HUDEP-2 (cell line): Measurements from ENCODE around the gene WDR82.

Source experiments
- DNase-seq, 76 experiments: peaks; one replicate each; lab custom pipeline; 2025; ENCODE audit not compliant: unreplicated experiment in 76 of 76; lab: John Stamatoyannopoulos, UW

Gene WDR82, protein sequence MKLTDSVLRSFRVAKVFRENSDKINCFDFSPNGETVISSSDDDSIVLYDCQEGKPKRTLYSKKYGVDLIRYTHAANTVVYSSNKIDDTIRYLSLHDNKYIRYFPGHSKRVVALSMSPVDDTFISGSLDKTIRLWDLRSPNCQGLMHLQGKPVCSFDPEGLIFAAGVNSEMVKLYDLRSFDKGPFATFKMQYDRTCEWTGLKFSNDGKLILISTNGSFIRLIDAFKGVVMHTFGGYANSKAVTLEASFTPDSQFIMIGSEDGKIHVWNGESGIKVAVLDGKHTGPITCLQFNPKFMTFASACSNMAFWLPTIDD

DNA sequence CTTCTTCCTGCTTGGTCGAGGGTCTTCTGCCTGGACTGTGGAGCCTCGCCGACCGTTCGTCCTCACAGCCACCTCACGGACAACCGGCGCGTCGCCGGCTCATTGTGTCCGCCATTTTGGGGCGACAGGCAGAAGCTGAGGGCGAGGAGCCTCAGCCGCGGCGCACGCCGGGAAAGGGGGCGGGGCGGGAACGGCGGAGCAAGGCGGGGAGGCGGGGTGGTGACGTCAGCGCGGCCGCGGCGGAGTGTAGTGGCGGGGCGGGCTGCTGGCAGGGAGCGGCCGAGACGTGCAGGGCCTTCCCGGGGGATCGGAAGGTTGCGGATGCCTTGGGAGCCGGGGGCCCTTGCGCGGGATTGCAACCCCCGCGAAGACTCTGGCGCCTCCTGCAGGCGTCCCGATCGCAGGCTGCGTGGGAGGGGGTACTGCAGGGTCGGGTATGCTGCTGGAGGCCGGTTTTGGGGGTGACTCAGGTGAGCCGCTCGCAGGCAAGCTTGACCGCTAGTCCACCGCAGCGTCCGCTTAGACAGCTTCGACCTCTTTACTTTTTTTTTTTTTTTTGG, at the start of gene WDR82:
TSS of gene WDR82 (minus strand) at position 140 of the 560 bp plus-strand sequence. CDS start 288 bp downstream, outside the sequence.
- peak in 73 of 76 experiments; percentile 68 to 97 (median 91) for DNase-seq

DNA sequence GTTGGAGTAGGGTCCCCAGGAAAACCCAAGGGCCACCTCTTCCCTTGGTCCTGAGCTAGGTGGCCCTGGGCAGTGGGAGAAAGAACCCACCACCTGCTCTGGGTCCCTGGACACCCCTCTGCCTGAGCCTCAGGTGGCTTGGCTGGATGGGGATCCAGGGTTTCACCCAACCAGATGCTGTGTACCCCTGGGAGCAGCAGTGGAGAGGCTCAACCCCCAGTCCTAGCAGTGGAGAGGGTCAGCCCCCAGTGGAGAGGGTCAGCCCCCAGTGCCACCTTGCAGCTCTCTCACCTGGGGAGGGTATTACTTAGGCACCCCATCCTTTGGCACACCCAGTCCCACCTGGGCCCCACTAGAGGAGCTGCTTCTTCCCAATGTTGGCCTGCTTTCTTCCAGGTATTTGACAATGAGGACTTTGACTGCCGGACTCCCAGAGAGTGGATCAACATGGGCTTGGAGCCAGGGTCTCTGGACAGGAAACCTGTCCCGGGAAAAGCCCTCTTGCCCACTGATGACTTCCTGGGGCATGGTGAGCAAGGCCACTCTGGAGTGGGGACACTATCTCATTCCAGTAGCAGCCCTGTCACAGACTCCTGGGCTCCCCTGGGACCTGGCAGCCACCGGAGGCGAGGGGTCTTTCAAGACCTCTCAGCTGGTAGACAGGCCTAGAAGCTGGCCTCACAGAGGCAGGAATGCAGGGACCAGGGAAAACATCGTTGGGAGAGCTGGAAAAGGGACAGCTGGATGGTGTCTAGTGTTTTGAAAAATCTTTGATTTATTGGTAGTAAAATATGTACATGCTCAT, 49.2 kb upstream of the WDR82 start:
- no peak for DNase-seq

DNA sequence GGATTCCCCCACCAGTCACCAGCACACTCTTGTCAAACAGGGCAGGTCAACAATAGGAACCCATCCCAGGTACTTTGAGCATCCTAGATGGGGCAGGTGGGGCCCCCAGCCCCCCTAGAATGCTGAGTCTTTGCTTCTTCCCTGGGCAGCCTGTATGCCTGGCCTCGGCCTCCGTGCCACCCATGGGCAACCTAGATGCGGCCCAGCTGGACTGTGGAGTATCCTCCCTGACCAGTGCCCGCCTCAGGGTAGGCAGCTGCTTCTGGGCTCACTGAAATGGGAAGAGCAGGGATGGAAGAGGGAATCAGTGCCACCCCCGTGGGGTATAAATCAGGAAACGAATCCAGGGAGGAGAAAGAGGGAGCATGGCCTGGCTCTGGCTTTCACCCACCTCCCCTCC, 48.5 kb upstream of the WDR82 start:
- no peak for DNase-seq

DNA sequence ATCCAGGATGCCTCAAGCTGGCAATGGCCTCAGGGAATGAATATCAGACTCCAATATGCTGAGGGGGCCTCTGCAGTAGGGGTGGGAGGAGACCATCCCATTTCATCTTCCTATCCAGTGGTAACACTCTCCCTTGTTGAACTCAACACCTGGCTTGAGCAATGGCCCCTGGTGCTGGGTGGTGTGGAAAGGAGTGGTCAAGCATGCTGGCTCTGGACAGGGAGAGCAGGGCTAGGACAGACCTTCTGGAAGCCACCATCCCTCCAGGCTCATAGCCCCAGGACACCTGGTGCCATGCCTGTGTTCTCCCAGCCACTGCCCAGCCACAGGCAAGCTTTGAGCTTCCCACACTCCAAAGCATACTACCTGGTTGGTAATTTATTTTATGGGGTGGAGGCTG, 47.2 kb upstream of the WDR82 start:
- no peak for DNase-seq

DNA sequence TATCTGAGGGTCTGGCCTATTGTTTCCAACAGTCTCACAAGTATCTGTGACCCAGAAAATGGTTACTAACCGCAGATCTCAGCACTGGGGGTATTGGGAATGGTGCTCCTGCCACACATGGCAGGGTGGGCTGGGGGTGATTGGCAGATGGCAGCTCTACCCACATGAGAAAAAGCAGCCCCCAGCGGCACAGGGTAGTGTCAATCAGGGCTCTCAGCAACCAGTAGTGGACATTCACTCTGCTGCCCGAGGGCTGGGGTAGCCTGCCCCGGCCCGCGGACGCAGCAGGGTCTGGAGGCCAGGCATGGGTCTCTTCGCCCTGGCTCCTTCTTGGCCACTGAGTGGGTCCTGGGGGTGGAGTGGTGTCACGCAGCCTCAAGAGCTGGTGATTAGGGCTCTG, 46.2 kb upstream of the WDR82 start:
- no peak for DNase-seq

DNA sequence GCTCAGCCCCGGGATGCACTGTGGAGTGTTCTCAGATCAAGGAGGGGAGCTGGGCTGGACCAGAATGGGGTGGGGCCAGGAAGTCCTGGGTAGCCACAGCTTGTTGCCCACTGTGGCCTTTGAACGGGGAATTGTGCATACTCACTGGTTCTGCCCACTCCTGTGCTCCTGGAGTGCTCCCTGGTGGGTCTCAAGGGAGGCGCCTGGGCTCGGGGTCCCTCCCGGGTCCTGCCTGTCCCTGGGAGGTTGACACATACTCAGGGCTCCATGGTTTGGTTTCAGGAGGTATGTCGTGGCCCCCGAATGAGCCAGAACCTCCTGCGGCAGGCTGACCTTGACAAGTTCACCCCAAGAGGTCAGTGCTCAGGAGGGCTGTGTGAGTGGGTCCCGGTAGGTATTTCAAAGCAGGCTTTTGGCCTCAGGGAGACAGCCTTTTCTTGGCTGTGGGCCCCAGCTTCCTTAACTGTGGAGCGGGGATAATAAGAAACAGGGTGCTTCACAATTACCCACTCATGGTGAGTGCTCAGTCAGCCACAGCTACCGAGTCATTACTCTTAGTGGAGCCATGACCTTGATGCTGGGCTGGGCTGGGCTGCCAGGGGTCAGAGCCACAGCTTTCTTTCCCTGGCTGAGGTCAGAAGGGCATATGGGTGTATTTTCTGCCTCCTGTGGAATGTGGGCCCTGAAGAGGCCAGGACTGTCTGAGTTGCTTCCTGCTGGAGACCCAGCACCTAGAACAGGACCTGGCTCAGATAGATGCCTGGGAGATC, 45.3 kb upstream of the WDR82 start:
- no peak for DNase-seq

DNA sequence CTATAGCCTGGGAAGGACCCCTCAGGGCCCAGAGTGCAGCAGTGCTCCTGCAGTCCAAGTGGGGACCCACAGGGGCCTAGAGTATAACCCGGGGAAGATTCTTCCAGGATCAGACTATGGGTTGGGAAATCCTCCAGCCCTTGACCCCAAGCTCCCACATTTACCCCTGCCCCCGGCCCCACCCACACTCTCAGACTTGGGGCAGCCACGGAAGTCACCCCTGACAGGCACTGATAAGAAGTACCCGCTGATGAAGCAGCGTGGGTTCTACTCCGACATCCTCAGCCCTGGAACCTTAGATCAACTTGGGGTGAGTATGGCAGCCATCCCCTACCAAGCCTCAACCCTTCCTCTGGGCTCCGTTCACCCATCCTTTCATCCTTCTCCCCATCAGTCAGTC, 44.0 kb upstream of the WDR82 start:
- no peak for DNase-seq

DNA sequence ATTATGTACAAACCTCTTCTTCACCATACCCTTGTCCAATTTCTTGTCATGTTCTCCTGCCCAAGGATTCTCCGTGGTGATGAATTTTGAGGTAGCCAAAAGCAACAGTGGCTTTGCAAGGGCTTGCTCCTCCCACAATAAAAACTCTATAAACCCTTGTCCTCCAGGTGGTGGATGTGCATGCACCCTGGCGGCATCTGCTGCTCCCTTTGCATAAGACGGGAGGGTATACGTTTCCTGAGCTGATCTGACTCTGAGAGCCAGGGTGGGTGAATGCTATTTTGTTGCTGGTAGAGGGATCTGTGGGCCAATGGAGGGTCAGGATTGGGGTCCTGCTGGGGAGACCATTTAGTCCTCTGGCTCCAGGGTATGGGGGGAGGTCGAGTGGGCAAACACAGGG, 43.0 kb upstream of the WDR82 start:
- no peak for DNase-seq

DNA sequence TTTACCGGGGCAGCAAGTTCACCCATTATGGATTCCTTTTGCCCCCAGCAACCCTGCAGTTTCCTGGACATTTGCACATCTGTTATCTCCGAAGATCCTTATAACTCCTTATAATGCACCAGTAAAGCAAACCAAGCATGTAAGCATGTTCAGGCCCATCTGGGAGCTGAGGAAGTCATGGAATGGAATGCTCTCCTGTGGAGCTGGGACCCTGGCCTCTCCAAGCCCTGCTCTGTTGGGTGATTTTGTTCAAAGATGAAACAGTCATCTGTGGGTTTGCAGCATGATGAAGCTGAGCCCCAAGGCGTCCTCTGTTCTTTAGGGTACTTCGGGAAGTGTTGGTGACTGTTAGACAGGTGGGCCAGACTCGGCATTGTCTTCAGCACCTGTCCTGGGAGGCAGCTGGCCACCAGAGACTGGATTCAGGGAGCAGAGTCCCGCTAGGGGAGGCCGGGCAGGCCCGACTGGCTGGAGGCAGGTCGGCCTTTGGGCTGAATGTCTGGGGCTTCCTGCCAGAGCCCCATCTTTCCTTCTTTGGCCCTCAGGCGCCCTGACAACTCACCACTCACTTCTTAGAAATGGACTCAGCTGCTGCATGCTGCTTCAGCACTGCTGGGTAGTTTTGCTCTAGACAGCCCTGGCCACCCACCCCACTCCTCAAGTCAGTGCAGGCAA, 41.6 kb upstream of the WDR82 start:
- no peak for DNase-seq

DNA sequence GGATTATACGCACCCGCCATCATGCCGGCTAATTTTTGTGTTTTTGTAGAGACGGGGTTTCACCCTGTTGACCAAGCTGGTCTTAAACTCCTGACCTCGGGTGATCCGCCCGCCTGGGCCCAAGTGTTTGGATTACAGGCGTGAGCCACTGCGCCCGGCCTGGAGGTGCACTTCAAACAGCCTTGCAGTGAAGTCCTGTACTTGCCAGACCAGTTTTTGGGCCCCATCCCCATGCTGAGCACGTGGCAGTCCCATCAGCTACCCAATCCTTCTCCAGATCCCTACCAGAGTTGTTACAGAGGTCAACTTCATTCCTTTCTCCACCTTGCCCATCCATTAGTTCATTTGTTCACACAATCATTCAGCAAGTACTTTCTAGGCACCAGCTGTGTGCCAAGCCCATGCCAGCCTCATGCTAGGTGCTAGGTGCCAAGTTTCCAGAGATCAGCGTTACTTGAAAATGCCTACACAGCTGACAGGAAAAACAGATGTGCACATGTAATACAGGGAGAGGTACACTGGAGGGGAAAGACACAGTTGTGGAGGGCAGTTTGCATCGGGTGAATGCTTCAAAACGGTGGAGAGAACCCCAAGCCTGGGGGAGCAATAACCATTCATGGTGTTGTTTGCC, 39.9 kb upstream of the WDR82 start:
- no peak for DNase-seq

DNA sequence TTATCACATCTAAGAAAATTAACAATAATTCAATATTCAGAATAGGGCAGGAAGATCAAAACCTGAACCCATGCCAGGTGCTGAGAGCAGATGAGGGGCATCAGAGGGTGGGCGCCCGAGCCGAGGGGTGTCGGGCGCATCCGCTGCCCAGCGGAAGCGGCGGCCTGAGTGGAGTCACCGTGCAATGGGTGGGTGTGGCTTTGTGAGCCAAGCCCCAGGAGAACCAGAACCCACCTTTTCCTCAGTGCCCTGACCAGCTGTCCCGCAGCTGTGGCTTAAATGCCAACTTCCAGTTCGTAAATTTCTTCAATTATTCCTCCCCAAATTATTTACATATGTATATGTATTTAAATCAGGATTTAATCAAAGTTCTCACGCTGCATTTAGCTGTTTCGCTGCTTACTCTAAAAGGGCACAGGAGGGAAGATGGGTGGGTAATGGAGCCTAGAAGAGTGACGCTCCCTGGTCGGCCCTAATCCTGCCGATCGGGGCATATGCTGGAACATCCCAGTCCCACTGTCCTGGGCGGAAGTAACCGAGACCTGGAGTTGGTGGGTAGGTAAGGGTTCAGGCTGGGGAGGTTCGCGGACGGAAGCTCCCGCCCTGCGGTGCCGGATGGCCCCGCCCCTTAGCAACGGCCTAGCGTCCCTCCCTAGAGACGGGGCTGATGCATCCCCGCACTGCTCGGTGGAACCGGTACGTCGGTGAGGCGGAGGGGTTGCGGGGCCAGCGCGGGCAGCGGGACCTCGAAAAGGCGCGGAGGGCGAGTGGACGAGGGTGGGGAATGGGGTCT, 39.0 kb upstream of the WDR82 start:
- no peak for DNase-seq

DNA sequence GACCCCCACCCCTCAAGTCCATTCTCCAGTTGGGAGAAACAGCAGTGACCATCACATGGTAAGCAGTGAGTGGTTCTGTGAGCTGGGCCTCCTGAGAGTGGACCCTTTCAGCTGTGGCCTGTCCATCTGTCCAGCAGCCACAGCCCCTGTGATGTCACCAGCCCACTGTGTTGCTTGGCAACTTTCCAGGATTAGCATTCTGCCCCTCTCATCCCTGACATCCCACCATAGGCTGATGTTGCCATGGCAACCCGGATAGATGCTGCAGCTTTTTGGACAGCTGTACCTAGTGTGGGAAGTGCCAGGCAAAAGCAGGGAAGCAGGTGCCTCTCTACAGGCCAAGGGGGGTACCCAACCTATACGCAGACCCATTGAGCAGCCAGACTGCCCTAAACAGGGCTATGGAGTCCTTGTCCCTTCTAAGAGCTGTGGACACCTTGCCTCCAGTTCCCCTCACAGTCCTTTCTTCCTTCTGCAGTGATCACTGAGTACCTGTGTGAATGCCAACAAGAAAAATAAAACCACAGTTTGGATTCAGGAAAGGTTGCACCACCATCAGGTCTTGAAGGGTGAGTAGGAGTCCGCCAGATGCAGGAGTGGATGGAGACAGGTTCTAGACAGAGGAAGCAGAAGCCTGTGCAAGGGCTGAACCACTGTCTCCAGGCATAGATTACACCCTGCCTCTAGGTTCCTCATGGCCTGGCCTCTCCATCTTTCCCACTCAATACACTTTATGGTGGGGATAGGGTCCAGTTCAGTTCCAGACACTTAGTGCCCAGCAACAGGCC, 37.7 kb upstream of the WDR82 start, which contains the start of gene DNAH1:
TSS of gene DNAH1 (plus strand) at position 343 of the 788 bp plus-strand sequence. CDS start 6,124 bp downstream, outside the sequence.
- DNase-seq: no peak

DNA sequence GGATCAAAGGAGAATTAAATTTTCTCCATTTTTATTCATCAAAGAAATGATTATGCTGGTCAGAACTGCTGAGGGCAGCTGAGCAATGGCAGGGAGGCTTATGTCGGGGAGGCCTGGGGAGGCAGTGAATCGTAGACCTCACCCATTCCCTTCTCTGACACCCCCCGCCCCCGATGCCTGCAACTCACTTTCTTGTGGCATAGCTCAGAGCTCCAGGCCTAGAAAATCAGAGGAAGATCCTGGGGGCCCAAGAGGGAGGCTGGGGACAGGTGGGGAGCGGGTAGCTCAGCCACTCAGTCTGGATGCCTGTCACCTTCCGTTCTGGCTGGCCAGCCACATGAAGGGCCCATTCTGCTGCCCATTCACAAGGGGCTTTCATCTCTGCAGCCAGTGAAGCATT, 36.6 kb upstream of the WDR82 start:
- DNase-seq: no peak

DNA sequence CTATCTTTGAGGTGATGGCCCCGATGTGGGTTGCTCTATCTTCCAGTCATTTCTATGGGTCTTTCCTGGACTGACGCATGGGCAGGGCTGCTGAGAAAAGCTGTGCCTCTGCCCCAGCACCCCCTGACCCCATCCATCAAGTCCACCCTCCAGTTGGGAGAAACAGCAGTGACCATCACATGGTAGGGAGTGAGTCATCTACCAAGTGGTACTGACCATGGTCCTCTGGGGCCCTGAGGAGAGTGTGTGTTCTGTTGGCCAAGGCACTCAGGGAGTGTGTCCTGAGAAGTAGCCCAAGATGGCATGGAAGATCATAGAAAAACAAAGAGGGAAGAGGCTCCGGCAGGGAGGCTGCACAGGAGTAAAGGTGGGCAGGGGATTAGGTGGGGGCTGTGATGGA, 36.0 kb upstream of the WDR82 start:
- no peak for DNase-seq

DNA sequence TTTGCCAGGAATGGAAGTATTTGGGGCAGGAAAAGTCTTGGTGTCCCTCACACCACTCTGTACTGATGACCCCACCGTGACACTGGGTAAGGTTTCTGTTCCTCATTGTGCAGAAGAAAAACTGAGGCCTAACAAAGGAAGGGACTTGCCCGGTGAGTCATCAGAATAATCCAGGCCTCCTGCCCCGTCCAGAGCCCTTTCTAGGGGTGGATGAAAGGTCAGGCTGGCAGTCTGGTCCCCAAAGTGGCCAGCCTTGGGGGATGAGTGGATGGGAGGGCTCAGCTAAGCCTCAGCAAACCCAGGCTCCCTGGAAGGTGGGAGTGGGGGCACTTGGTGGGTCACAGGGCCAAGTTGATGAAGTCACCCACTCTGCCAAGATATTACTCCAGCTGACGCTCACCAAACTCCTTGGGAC, 35.3 kb upstream of the WDR82 start:
- DNase-seq: no peak

DNA sequence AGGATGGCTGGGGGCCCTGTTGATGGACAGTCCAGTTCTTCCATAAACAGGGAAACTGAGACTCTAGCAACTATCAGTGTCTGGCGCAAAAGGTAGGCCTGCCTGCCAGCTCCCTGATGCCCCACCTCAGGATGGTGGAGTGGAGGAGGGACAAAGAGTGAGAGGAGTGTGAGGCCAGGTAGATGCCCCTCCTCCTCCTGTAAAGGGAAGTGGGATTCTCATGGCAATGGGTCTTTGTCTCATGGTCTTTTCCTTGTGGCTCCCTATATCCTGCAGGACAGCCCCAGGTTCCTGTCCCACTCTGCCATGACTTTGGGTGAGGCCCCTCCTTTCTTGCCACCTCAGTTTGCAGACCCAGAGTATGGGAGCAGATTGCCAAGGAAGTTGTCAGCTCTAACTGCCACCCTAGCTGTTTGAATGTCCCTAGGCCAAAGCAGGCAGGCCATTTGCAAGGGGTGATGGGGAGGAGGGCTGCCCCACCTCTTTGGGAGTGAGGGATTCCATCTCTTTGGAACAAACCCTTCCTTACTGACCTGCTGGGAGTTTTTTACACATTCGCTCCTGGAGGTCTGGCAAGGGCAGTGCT, 34.8 kb upstream of the WDR82 start:
- DNase-seq: no peak

DNA sequence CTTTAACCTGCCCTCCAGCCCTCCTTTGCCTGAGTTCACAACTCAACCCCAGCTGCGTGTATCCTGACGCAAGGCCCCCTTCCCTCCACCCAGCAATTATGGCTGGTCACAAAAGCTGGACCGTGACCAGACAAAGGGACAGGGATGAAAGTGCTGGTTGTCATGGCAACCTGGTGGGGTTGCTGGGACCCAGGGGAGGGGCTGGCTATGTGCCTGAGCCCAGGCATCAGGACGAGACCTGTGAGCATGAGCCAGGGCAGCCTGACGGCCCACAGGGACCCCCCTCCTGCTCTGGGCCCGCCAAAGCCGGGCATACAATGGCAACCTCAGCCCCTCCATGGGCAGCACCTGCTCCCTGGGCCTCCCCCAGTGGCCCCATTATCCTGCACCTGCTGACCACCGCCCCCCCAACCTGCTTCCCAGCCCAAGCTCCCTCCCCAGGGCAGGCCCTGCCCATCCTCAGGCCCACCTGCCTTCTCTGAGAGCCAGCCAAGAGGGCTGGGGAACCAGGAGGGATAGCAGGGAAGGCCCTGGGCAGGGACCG, 33.2 kb upstream of the WDR82 start:
- DNase-seq: no peak
